Sigmoid colon (tissue), 4 donors: ENCODE measurements around the gene S100A4.

Experiments
- CTCF ChIP-seq, 4 experiments: fragments of 450-650 bp in 3 of 4; fragments of 200-600 bp in 1 of 4; IDR thresholded peaks; one replicate each; pipeline ENCODE4 v1.5.1; 2016 to 2019; ENCODE audit warnings: antibody characterized with exemption in 4 of 4, mild to moderate bottlenecking in 3 of 4, moderate library complexity in 2 of 4
- EP300 ChIP-seq, 4 donors: sonication (generic); formaldehyde crosslinking; IDR thresholded peaks; one replicate each; pipeline ENCODE4 v1.6.1; 2017; ENCODE audit warnings: antibody characterized with exemption in 4 of 4
- POLR2AphosphoS5 ChIP-seq, 4 donors: sonication (generic); formaldehyde crosslinking; IDR thresholded peaks; one replicate each; pipeline ENCODE4 v1.6.1; 2017; ENCODE audit warnings: antibody characterized with exemption in 4 of 4

GRCh38 chr1:153538315-153538821, 7.2 kb downstream of the S100A4 start:
- TF ChIP-seq CTCF (IDR thresholded peaks at IDR 0.05) (no peak), POLR2AphosphoS5 (IDR thresholded peaks at IDR 0.05) (no peak), EP300 (IDR thresholded peaks at IDR 0.05) (no peak)
